ENCODE measurements around the gene TBCC.
A peak's percentile ranks its signal among the peaks of the same experiment; 100 is the strongest.

TBCC gene

DNA sequence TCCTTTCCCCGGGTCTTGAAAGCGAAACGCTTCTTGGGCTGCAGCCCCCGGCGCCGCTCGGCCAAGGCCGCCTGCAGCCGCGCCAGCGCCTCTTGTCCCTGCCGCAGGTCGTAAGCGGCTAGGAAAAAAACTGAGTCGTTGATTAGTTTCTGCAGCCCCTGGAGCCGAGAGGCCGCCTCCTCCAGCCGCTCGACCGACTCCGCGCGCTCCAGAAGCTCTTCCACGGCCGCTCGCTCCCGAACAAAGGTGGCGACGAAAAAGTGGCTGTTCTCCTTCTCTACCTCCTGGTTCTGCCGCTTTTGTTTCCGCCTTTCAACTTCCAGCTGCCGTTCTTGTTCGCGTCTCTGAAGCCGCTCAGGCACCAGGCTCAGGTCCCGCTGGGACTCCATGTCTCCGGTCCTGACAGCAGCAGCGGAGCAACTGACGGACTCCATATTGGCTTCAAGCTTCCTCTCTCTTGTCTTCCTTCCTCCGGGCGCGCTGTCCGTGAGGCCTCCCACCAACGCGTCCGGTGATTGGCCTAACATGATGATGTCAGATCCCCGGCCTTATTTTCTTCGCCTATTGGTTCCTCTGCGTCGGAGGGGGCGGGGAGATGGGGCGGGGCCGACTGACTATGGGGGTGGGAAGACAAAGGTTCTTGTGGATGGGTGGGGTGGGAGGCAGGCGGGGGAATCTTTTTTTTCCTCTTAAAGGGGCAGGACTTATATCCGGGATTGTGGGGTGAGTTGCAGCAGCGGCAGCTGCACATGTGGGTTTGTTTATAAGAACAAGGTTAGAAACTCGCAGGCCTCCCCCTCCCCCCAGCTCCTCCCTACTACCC lies at the start of gene TBCC:
Gene TBCC (minus strand): TSS at position 464 of the 823 bp plus-strand sequence. CDS start 30 bp downstream, at position 434.
- TF ChIP-seq SUZ12 (IDR thresholded peaks at IDR 0.05; ENCODE audit: extremely low read depth, insufficient read depth, insufficient read length), result no peak
- peak; percentile 51 for TF ChIP-seq YY1 (IDR thresholded peaks at IDR 0.05; ENCODE audit: insufficient read depth, insufficient read length)
- Histone ChIP-seq H3K27me3 (ENCODE audit: insufficient read depth, insufficient read length) (no peaks in the 10 kb centered on the region), H3K36me3 (ENCODE audit: insufficient read depth, insufficient read length, low read length) (no peaks in the 10 kb centered on the region), H3K4me3 (ENCODE audit: insufficient read length, low read depth) (peak within 1 kb of the TSS; percentile 85), H3K9me3 (ENCODE audit: insufficient read depth, low read length) (no peaks in the 10 kb centered on the region), H3K9ac (ENCODE audit: insufficient read length, low read depth) (peak within 1 kb of the TSS; percentile 96), H3K4me1 (ENCODE audit: insufficient read depth, insufficient read length) (peaks cover 5% of the 10 kb centered on the region)
- DNase-seq (ENCODE audit: low read depth, low spot score), result peak; percentile 91

DNA sequence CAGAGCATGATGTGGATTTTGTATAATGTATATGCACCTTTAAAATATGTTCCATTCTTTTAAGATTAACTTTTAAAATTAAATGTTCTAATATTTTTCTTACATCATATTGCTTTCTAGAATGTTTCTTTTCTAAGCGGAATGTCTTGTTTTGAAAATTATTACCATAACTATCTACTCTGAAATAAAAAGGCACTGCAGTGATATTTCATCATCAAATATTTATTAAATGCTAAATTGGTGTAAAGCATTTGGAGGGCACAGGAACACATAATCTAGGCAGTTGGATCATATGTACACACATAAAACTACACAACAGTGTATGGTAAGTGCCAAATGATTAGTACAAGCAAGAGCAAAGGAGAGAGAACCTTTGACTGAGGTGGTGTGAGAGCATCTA lies 49.7 kb upstream of the TBCC start:
- no peak overlapping the region for H3K9ac ChIP-seq (ENCODE audit: insufficient read length, low read depth)
- no peaks in the 10 kb centered on the region for H3K36me3 ChIP-seq (ENCODE audit: insufficient read depth, insufficient read length, low read length)
- no peak for TF ChIP-seq ZNF274 (IDR thresholded peaks at IDR 0.05; ENCODE audit: low read depth, low read length)
- TF ChIP-seq SUZ12 (IDR thresholded peaks at IDR 0.05; ENCODE audit: extremely low read depth, insufficient read depth, insufficient read length), result no peak
- TF ChIP-seq YY1 (IDR thresholded peaks at IDR 0.05; ENCODE audit: insufficient read depth, insufficient read length), result no peak
- no peak overlapping the region for H3K4me3 ChIP-seq (ENCODE audit: insufficient read length, low read depth)
- H3K27me3 ChIP-seq (ENCODE audit: insufficient read depth, insufficient read length), result no peaks in the 10 kb centered on the region
- no peak for DNase-seq (ENCODE audit: low read depth, low spot score)
- no peaks in the 10 kb centered on the region for H3K9me3 ChIP-seq (ENCODE audit: insufficient read depth, low read length)
- H3K4me1 ChIP-seq (ENCODE audit: insufficient read depth, insufficient read length), result no peaks in the 10 kb centered on the region

- Histone ChIP-seq H3K36me3 (ENCODE audit: insufficient read depth, insufficient read length, low read length) (peaks cover 4% of the 10 kb centered on the region), H3K4me1 (ENCODE audit: insufficient read depth, insufficient read length) (peaks cover 3% of the 10 kb centered on the region), H3K9ac (ENCODE audit: insufficient read length, low read depth) (no peak overlapping the region), H3K27me3 (ENCODE audit: insufficient read depth, insufficient read length) (no peaks in the 10 kb centered on the region), H3K4me3 (ENCODE audit: insufficient read length, low read depth) (no peak overlapping the region), H3K9me3 (ENCODE audit: insufficient read depth, low read length) (no peaks in the 10 kb centered on the region)
- DNase-seq (ENCODE audit: low read depth, low spot score), result no peak
- no peak for TF ChIP-seq ZNF274 (IDR thresholded peaks at IDR 0.05; ENCODE audit: low read depth, low read length)
- TF ChIP-seq SUZ12 (IDR thresholded peaks at IDR 0.05; ENCODE audit: extremely low read depth, insufficient read depth, insufficient read length), result no peak
- no peak for TF ChIP-seq YY1 (IDR thresholded peaks at IDR 0.05; ENCODE audit: insufficient read depth, insufficient read length)
Measured at GRCh38 chr6:42791706-42792320, 45.9 kb upstream of the TBCC start.

GRCh38 chr6:42790549-42791181 lies 44.8 kb upstream of the TBCC start:
- Histone ChIP-seq H3K4me1 (ENCODE audit: insufficient read depth, insufficient read length) (peaks cover 3% of the 10 kb centered on the region), H3K9me3 (ENCODE audit: insufficient read depth, low read length) (no peaks in the 10 kb centered on the region), H3K4me3 (ENCODE audit: insufficient read length, low read depth) (no peak overlapping the region), H3K9ac (ENCODE audit: insufficient read length, low read depth) (no peak overlapping the region), H3K27me3 (ENCODE audit: insufficient read depth, insufficient read length) (no peaks in the 10 kb centered on the region), H3K36me3 (ENCODE audit: insufficient read depth, insufficient read length, low read length) (peaks cover 4% of the 10 kb centered on the region)
- no peak for TF ChIP-seq SUZ12 (IDR thresholded peaks at IDR 0.05; ENCODE audit: extremely low read depth, insufficient read depth, insufficient read length)
- no peak for TF ChIP-seq YY1 (IDR thresholded peaks at IDR 0.05; ENCODE audit: insufficient read depth, insufficient read length)
- no peak for TF ChIP-seq ZNF274 (IDR thresholded peaks at IDR 0.05; ENCODE audit: low read depth, low read length)
- peak; percentile 8 for DNase-seq (ENCODE audit: low read depth, low spot score)

- no peak for TF ChIP-seq SUZ12 (IDR thresholded peaks at IDR 0.05; ENCODE audit: extremely low read depth, insufficient read depth, insufficient read length)
- no peak for TF ChIP-seq ZNF274 (IDR thresholded peaks at IDR 0.05; ENCODE audit: low read depth, low read length)
- TF ChIP-seq YY1 (IDR thresholded peaks at IDR 0.05; ENCODE audit: insufficient read depth, insufficient read length), result no peak
- Histone ChIP-seq H3K9ac (ENCODE audit: insufficient read length, low read depth) (no peak overlapping the region), H3K9me3 (ENCODE audit: insufficient read depth, low read length) (no peaks in the 10 kb centered on the region), H3K4me3 (ENCODE audit: insufficient read length, low read depth) (no peak overlapping the region), H3K4me1 (ENCODE audit: insufficient read depth, insufficient read length) (peaks cover 3% of the 10 kb centered on the region), H3K27me3 (ENCODE audit: insufficient read depth, insufficient read length) (no peaks in the 10 kb centered on the region), H3K36me3 (ENCODE audit: insufficient read depth, insufficient read length, low read length) (peaks cover 4% of the 10 kb centered on the region)
- no peak for DNase-seq (ENCODE audit: low read depth, low spot score)
Measured at GRCh38 chr6:42788671-42789070, 42.8 kb upstream of the TBCC start.

GRCh38 chr6:42787063-42787472 lies 41.2 kb upstream of the TBCC start:
- no peak overlapping the region for H3K4me3 ChIP-seq (ENCODE audit: insufficient read length, low read depth)
- DNase-seq (ENCODE audit: low read depth, low spot score), result no peak
- no peaks in the 10 kb centered on the region for H3K9me3 ChIP-seq (ENCODE audit: insufficient read depth, low read length)
- TF ChIP-seq SUZ12 (IDR thresholded peaks at IDR 0.05; ENCODE audit: extremely low read depth, insufficient read depth, insufficient read length) (no peak), YY1 (IDR thresholded peaks at IDR 0.05; ENCODE audit: insufficient read depth, insufficient read length) (no peak), ZNF274 (IDR thresholded peaks at IDR 0.05; ENCODE audit: low read depth, low read length) (no peak)
- H3K4me1 ChIP-seq (ENCODE audit: insufficient read depth, insufficient read length), result peaks cover 3% of the 10 kb centered on the region
- H3K9ac ChIP-seq (ENCODE audit: insufficient read length, low read depth), result peak overlapping the region; percentile 3
- H3K36me3 ChIP-seq (ENCODE audit: insufficient read depth, insufficient read length, low read length), result peaks cover 4% of the 10 kb centered on the region
- H3K27me3 ChIP-seq (ENCODE audit: insufficient read depth, insufficient read length), result no peaks in the 10 kb centered on the region

- Histone ChIP-seq H3K27me3 (ENCODE audit: insufficient read depth, insufficient read length) (no peaks in the 10 kb centered on the region), H3K36me3 (ENCODE audit: insufficient read depth, insufficient read length, low read length) (peaks cover 4% of the 10 kb centered on the region), H3K9ac (ENCODE audit: insufficient read length, low read depth) (no peak overlapping the region), H3K9me3 (ENCODE audit: insufficient read depth, low read length) (no peaks in the 10 kb centered on the region), H3K4me3 (ENCODE audit: insufficient read length, low read depth) (no peak overlapping the region), H3K4me1 (ENCODE audit: insufficient read depth, insufficient read length) (peaks cover 3% of the 10 kb centered on the region)
- no peak for TF ChIP-seq YY1 (IDR thresholded peaks at IDR 0.05; ENCODE audit: insufficient read depth, insufficient read length)
- TF ChIP-seq SUZ12 (IDR thresholded peaks at IDR 0.05; ENCODE audit: extremely low read depth, insufficient read depth, insufficient read length), result no peak
- TF ChIP-seq ZNF274 (IDR thresholded peaks at IDR 0.05; ENCODE audit: low read depth, low read length), result no peak
- no peak for DNase-seq (ENCODE audit: low read depth, low spot score)
Measured at GRCh38 chr6:42786525-42786985, 40.7 kb upstream of the TBCC start.

Data from NT2/D1 (cell line).